ENCODE measurements around the gene CARD16. TPM values are rescaled to one million over a fixed set of nuclear protein-coding genes. Genes with fewer than 3 reads are reported as not detected.
"Not testable (repeated sequence)": the region's sequence is repeated elsewhere in the genome, so short reads cannot be mapped to it uniquely, and the experiment has no call there.

Gene CARD16
- total RNA-seq = 10 to 100 TPM in 2 of 9 donors, 1 to 10 TPM in 7; 3.9 to 43.6 (median 7.7) TPM
- polyA plus RNA-seq = 10 to 100 TPM; 12.8 to 19.4 TPM
- long read RNA-seq, donor 1, partial matches to known transcripts = 0 of 3 reads
- long read RNA-seq, donor 1, other reads (novel, unspliced or antisense) = 0 of 3 reads
- long read RNA-seq, donor 2, partial matches to known transcripts = 0 of 1 reads
- long read RNA-seq, donor 2, other reads (novel, unspliced or antisense) = 0 of 1 reads
- long read RNA-seq, donor 3, partial matches to known transcripts = 0 of 1 reads
- long read RNA-seq, donor 3, other reads (novel, unspliced or antisense) = 0 of 1 reads

GRCh38 chr11:105044557-105045524 is at the start of gene CARD16:
Gene CARD16, minus strand, starts transcription at chr11:105045335. Its CDS starts 38 bp downstream, at chr11:105045297.
- H3K4me1 ChIP-seq = peaks cover 0 to 52% (median 9%) of the 10 kb centered on the region in 12 donors
- peak within 1 kb of the TSS in 11 of 12 donors; percentile 34 to 86 (median 65) for H3K27ac ChIP-seq
- peak in 1 of 2 donors; percentile 23 for TF ChIP-seq POLR2A (IDR thresholded peaks at IDR 0.05)
- ATAC-seq (peak; percentile 69 to 92 (median 82)), DNase-seq (peak in 3 of 5 donors; percentile 29 to 46 (median 39))
- not testable (repeated sequence) for H3K27me3 ChIP-seq, H3K9me3 ChIP-seq
- intact Hi-C loops (cut with DNase I) = loop anchor here in 1 of 10 donors (5.0 kb wide), 1 partner anchor 78 kb away; the partner anchor contains the start of gene CASP4
- H3K4me3 ChIP-seq = peak within 1 kb of the TSS in 11 of 12 donors; percentile 23 to 64 (median 51)
- 39 to 51% (median 50%) methylated on average over 5 of the region's 5 CpGs for WGBS, 4 donors
- peaks cover 0 to 15% (median 5%) of the 10 kb centered on the region in 9 donors for H3K36me3 ChIP-seq

GRCh38 chr11:105092256-105093239 is 47.4 kb upstream of the CARD16 start:
- Histone ChIP-seq H3K4me3 (no peak overlapping the region), H3K9me3 (no peaks in the 10 kb centered on the region), H3K4me1 (peaks cover 0 to 5% (median 0%) of the 10 kb centered on the region in 12 donors), H3K27me3 (no peaks in the 10 kb centered on the region), H3K27ac (no peak overlapping the region), H3K36me3 (no peaks in the 10 kb centered on the region)
- ATAC-seq = no peak
- intact Hi-C loops (cut with DNase I) = no loop called here
- no peak for DNase-seq
- 47 to 52% (median 48%) methylated on average over 9 of the region's 9 CpGs for WGBS, 4 donors
- no peak for TF ChIP-seq CTCF (IDR thresholded peaks at IDR 0.05)
- no peak for TF ChIP-seq POLR2A (IDR thresholded peaks at IDR 0.05)

- Histone ChIP-seq H3K4me3 (no peak overlapping the region), H3K27me3 (no peaks in the 10 kb centered on the region), H3K4me1 (peaks cover 0 to 15% (median 0%) of the 10 kb centered on the region in 12 donors), H3K36me3 (no peaks in the 10 kb centered on the region), H3K27ac (peak overlapping the region in 1 of 12 donors; percentile 72), H3K9me3 (peaks cover 0 to 4% (median 0%) of the 10 kb centered on the region in 12 donors)
- TF ChIP-seq POLR2A (IDR thresholded peaks at IDR 0.05) (no peak), CTCF (IDR thresholded peaks at IDR 0.05) (no peak)
- WGBS, 4 donors = 75 to 93% (median 88%) methylated on average over 2 to 5 of the region's 5 CpGs
- no peak for DNase-seq
- intact Hi-C loops (cut with DNase I) = no loop called here
- no peak for ATAC-seq
These were observed 36.4 kb upstream of the CARD16 start for GRCh38 chr11:105081412-105082150.

- H3K36me3 ChIP-seq; intact Hi-C loops (cut with DNase I); DNase-seq; H3K9me3 ChIP-seq; H3K27me3 ChIP-seq: not testable (repeated sequence)
- Histone ChIP-seq H3K4me3 (peak overlapping the region in 3 of 12 donors; percentile 10 to 20 (median 11)), H3K4me1 (peaks cover 0 to 15% (median 0%) of the 10 kb centered on the region in 12 donors), H3K27ac (peak overlapping the region in 7 of 12 donors; percentile 12 to 72 (median 30))
- ATAC-seq = peak in 2 of 4 donors; percentile 39 to 86
- 37 to 48% (median 45%) methylated on average over 6 of the region's 6 CpGs for WGBS, 4 donors
These were observed 35.2 kb upstream of the CARD16 start for GRCh38 chr11:105080171-105080906.
